PFSK-1 (cell line): ENCODE measurements around the gene RPS10.

Source experiments
- POLR2AphosphoS5 ChIP-seq: IDR thresholded peaks from 2 replicates; pipeline ENCODE4 v1.6.1; 2012; ENCODE audit warnings: low read depth, mild to moderate bottlenecking, control low read depth, low read length, moderate library complexity
- SIN3A ChIP-seq: IDR thresholded peaks from 2 replicates; pipeline ENCODE4 v1.6.1; 2012; ENCODE audit warnings: mild to moderate bottlenecking, low read length, moderate library complexity, borderline replicate concordance; ENCODE audit not compliant: insufficient read depth

GRCh38 chr6:34374508-34374907 is 51.4 kb downstream of the RPS10 start:
- TF ChIP-seq POLR2AphosphoS5, result no peak
- TF ChIP-seq SIN3A, result no peak
